Testis (tissue), 3 donors: ENCODE results near the gene IL23R. TPM values are rescaled to one million over a fixed set of nuclear protein-coding genes. Genes with fewer than 3 reads are reported as not detected.

Experiments used
- DNase-seq: peaks from one replicate; pipeline ENCODE4 v3.0.0-alpha.2; 2019
- H3K27ac ChIP-seq, 2 donors: fragments of 200-600 bp; sonication (generic); one replicate each; pipeline ENCODE4 v1.5.1; 2019
- H3K27me3 ChIP-seq: fragments of 200-600 bp; sonication (generic); one replicate; pipeline ENCODE4 v1.5.1; 2019
- H3K36me3 ChIP-seq: fragments of 200-600 bp; sonication (generic); one replicate; pipeline ENCODE4 v1.5.1; 2017; ENCODE audit warnings: low read depth; ENCODE audit errors: missing control alignments
- H3K4me1 ChIP-seq: fragments of 200-600 bp; sonication (generic); one replicate; pipeline ENCODE4 v1.5.1; 2019
- H3K4me3 ChIP-seq, 2 donors: fragments of 200-600 bp; sonication (generic); one replicate each; pipeline ENCODE4 v1.5.1; 2017 to 2019
- H3K9me3 ChIP-seq: fragments of 200-600 bp; sonication (generic); one replicate; pipeline ENCODE4 v1.5.1; 2017
- CTCF ChIP-seq, 3 experiments: fragments of 450-650 bp in 2 of 3; fragments of 200-600 bp in 1 of 3; sonication (generic) in 1 of 3; IDR thresholded peaks; one replicate each; pipeline ENCODE4 v1.5.1; 2016 to 2019; ENCODE audit warnings: antibody characterized with exemption in 3 of 3, mild to moderate bottlenecking in 2 of 3, moderate library complexity in 1 of 3
- POLR2A ChIP-seq: fragments of 450-650 bp; IDR thresholded peaks from one replicate; pipeline ENCODE4 v1.6.1; 2017; ENCODE audit warnings: antibody characterized with exemption, mild to moderate bottlenecking, moderate library complexity
- WGBS, 2 donors: methylation state at CpG; one replicate each; pipeline ENCODE4 v1.1.5; 2018; 5-methylcytosine and 5-hydroxymethylcytosine counted together
- intact Hi-C: fragments of 100-400 bp; cut with DNase I; formaldehyde crosslinking; loops from one replicate; pipeline ENCODE4 v1.15.1; 2023; ENCODE audit warnings: low total_unique reads
- polyA plus RNA-seq: library from polyadenylated mRNA; stranded (reverse); fragments of 350-450 nt; fragmentation: Illumina TruSeq; extraction: RNeasy Lipid Tissue Mini Kit (QIAGEN cat#74804); gene quantifications from one replicate; pipeline ENCODE4 v1.2.3, GENCODE V29; 2014; ENCODE audit warnings: low read depth, low replicate concordance; ENCODE audit not compliant: insufficient read depth
- total RNA-seq, 2 donors: library from RNA; depleted of rRNA; stranded (reverse); fragments of >200 nt; gene quantifications; one replicate each; pipeline ENCODE4 v1.2.3, GENCODE V29; 2016

IL23R gene
- total and polyA plus RNA-seq, 3 donors from 2014 or later = 1.5 to 2.6 (median 2.2) TPM

- no peak for DNase-seq
- no peak for TF ChIP-seq POLR2A
- TF ChIP-seq CTCF (IDR thresholded peaks at IDR 0.05) = no peak
- no peak overlapping the region for H3K27ac ChIP-seq
- no peaks in the 10 kb centered on the region for H3K27me3 ChIP-seq
- WGBS, 2 donors = 89 to 94% methylated on average over 2 of the region's 2 CpGs
- H3K4me1 ChIP-seq = no peaks in the 10 kb centered on the region
- H3K36me3 ChIP-seq = no peaks in the 10 kb centered on the region
- H3K9me3 ChIP-seq = no peaks in the 10 kb centered on the region
- no peak overlapping the region for H3K4me3 ChIP-seq
- intact Hi-C loops = no loop called here
Observed at GRCh38 chr1:67208217-67208616, 42.0 kb downstream of the IL23R start.

DNA sequence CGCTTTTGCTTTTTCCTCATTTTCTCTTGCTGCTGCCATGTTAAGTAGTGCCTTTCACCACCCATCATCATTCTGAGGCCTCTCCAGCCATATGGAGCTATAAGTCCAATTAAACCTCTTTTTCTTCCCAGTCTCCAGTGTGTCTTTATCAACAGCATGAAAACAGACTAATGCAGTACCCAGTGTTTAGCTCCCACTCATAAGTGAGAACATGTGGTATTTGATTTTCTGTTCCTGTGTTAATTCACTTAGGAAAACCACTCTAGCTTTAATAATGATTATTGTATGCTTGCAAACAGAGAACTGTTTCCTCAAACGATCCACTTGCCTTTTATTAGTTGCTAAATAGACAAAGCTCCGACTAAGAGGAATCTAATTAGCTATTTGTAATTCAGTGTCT is 43.3 kb downstream of the IL23R start:
- WGBS, 2 donors = 73 to 76% methylated on average over 3 of the region's 3 CpGs
- Histone ChIP-seq H3K27ac (no peak overlapping the region), H3K4me3 (no peak overlapping the region), H3K4me1 (no peaks in the 10 kb centered on the region), H3K27me3 (no peaks in the 10 kb centered on the region), H3K36me3 (no peaks in the 10 kb centered on the region), H3K9me3 (no peaks in the 10 kb centered on the region)
- DNase-seq = no peak
- TF ChIP-seq CTCF (IDR thresholded peaks at IDR 0.05) = no peak
- TF ChIP-seq POLR2A = no peak
- intact Hi-C loops = no loop called here

GRCh38 chr1:67211589-67212563 is 45.6 kb downstream of the IL23R start:
- TF ChIP-seq CTCF (IDR thresholded peaks at IDR 0.05) (peak; percentile 44 to 61 (median 51)), POLR2A (no peak)
- no peak overlapping the region for H3K27ac ChIP-seq
- intact Hi-C loops = no loop called here
- H3K4me1 ChIP-seq = no peaks in the 10 kb centered on the region
- no peak overlapping the region for H3K4me3 ChIP-seq
- H3K36me3 ChIP-seq = no peaks in the 10 kb centered on the region
- DNase-seq = peak; percentile 59
- H3K9me3 ChIP-seq = no peaks in the 10 kb centered on the region
- H3K27me3 ChIP-seq = no peaks in the 10 kb centered on the region
- WGBS, 2 donors = 72 to 74% methylated on average over 4 of the region's 4 CpGs

DNA sequence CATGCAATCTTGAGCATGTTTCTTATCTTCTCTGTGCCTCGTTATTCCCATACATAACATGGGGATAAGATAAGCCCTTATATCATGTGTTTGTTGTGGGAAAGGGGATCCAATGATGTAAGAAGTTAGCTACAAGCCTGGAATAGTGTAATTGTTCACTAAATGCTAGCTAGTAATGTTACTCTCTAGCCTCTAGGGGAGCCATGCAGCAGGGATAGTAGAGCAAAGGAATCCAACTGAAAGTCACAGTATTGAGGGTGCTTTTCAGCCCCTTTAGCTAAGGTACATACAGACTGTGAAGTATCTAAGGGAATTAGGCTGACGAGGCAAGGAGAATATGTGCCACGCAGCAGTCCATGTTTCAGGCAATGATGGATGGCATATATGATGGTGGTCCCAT is 46.9 kb downstream of the IL23R start:
- H3K27me3 ChIP-seq = no peaks in the 10 kb centered on the region
- no peak for DNase-seq
- H3K4me3 ChIP-seq = no peak overlapping the region
- intact Hi-C loops = no loop called here
- 75 to 81% methylated on average over 3 of the region's 3 CpGs for WGBS, 2 donors
- no peaks in the 10 kb centered on the region for H3K36me3 ChIP-seq
- no peaks in the 10 kb centered on the region for H3K4me1 ChIP-seq
- H3K9me3 ChIP-seq = no peaks in the 10 kb centered on the region
- no peak overlapping the region for H3K27ac ChIP-seq
- TF ChIP-seq CTCF (IDR thresholded peaks at IDR 0.05) = peak in 2 of 3 experiments; percentile 35 to 50
- no peak for TF ChIP-seq POLR2A
